CD14-positive monocyte (primary cell): ENCODE results near the gene DENND1A. TPM values are rescaled to one million over a fixed set of nuclear protein-coding genes. Genes with fewer than 3 reads are reported as not detected.

ENCODE experiments used
- DNase-seq, 3 donors: peaks; one replicate each; pipeline ENCODE4 v3.0.0-alpha.2; 2011 to 2022
- H2AFZ ChIP-seq: 2 replicates; pipeline ENCODE4 v1.6.0; 2012; ENCODE audit warnings: mild to moderate bottlenecking, low read depth, low read length, inconsistent platforms; ENCODE audit not compliant: insufficient read depth, poor library complexity, severe bottlenecking
- H3K27ac ChIP-seq, 2 donors: 1 replicate in 1 of 2; 2 replicates in 1 of 2; pipeline ENCODE4 v1.5.1; 2012 to 2013; ENCODE audit warnings: low read length in 2 of 2, control low read depth in 1 of 2, inconsistent platforms in 1 of 2, low read depth in 1 of 2, mild to moderate bottlenecking in 1 of 2
- H3K27me3 ChIP-seq, 2 donors: one replicate each; pipeline versions ENCODE4 v1.6.0 to v1.6.1; 2011 to 2013; ENCODE audit warnings: low read length in 2 of 2; ENCODE audit not compliant: control insufficient read depth in 2 of 2, insufficient read depth in 2 of 2
- H3K36me3 ChIP-seq, 2 donors: replicated peaks in 1 of 2; 1 replicate in 1 of 2; 2 replicates in 1 of 2; pipeline versions ENCODE4 v1.5.1 to v1.6.1; 2012 to 2013; ENCODE audit warnings: low read length in 2 of 2, control low read depth in 1 of 2, inconsistent platforms in 1 of 2, mild to moderate bottlenecking in 1 of 2; ENCODE audit not compliant: insufficient read depth in 2 of 2, control insufficient read depth in 1 of 2
- H3K4me1 ChIP-seq, 2 donors: 1 replicate in 1 of 2; 2 replicates in 1 of 2; pipeline versions ENCODE4 v1.5.1 to v1.6.1; 2012 to 2013; ENCODE audit warnings: low read length in 2 of 2, control low read depth in 1 of 2, inconsistent platforms in 1 of 2, mild to moderate bottlenecking in 1 of 2, moderate library complexity in 1 of 2; ENCODE audit not compliant: insufficient read depth in 2 of 2, control insufficient read depth in 1 of 2
- H3K4me2 ChIP-seq: replicated peaks from 2 replicates; pipeline ENCODE3; 2012; ENCODE audit warnings: low read length, moderate library complexity, mild to moderate bottlenecking; ENCODE audit not compliant: poor library complexity, severe bottlenecking; ENCODE audit errors: extremely low read depth
- H3K4me3 ChIP-seq, 3 experiments: fragments of 200-600 bp in 1 of 3; sonication (generic) in 1 of 3; replicated peaks in 1 of 3; 1 replicate in 2 of 3; 2 replicates in 1 of 3; pipeline ENCODE4 v1.5.1; 2011 to 2013; ENCODE audit warnings: low read length in 3 of 3, mild to moderate bottlenecking in 3 of 3, control low read depth in 2 of 3, low read depth in 2 of 3, inconsistent platforms in 1 of 3, moderate library complexity in 1 of 3
- H3K79me2 ChIP-seq: 2 replicates; pipeline ENCODE4 v1.6.0; 2012; ENCODE audit warnings: mild to moderate bottlenecking, control low read depth, inconsistent platforms, low read length, moderate library complexity; ENCODE audit not compliant: insufficient read depth
- H3K9ac ChIP-seq: 2 replicates; pipeline ENCODE4 v1.6.0; 2017; ENCODE audit warnings: low read length, mild to moderate bottlenecking; ENCODE audit not compliant: insufficient read depth, poor library complexity, severe bottlenecking
- H3K9me3 ChIP-seq, 2 donors: replicated peaks in 1 of 2; 1 replicate in 1 of 2; 2 replicates in 1 of 2; pipeline versions ENCODE4 v1.5.1 to v1.6.1; 2012 to 2013; ENCODE audit warnings: low read length in 2 of 2, control low read depth in 1 of 2; ENCODE audit not compliant: control insufficient read depth in 1 of 2, insufficient read depth in 1 of 2
- H4K20me1 ChIP-seq: 2 replicates; pipeline ENCODE4 v1.6.0; 2012; ENCODE audit warnings: mild to moderate bottlenecking, low read length, control low read depth, moderate library complexity; ENCODE audit not compliant: insufficient read depth
- H3K27ac Mint-ChIP-seq, 7 donors: one replicate each; pipeline ENCODE4 v1.8.0; 2020; ENCODE audit warnings: mild to moderate bottlenecking in 7 of 7, mixed read lengths in 7 of 7, moderate library complexity in 6 of 7, inconsistent platforms in 2 of 7
- H3K27me3 Mint-ChIP-seq, 3 donors: one replicate each; pipeline ENCODE4 v1.8.0; 2021 to 2022; ENCODE audit warnings: low read depth in 3 of 3, mild to moderate bottlenecking in 3 of 3, mixed read lengths in 3 of 3, moderate library complexity in 3 of 3, inconsistent platforms in 1 of 3
- H3K36me3 Mint-ChIP-seq, 2 donors: one replicate each; pipeline ENCODE4 v1.8.0; 2020; ENCODE audit warnings: mixed read lengths in 2 of 2, inconsistent platforms in 1 of 2, mild to moderate bottlenecking in 1 of 2
- H3K4me1 Mint-ChIP-seq: one replicate; pipeline ENCODE4 v1.8.0; 2020; ENCODE audit warnings: mild to moderate bottlenecking, mixed read lengths
- H3K4me3 Mint-ChIP-seq, 2 donors: one replicate each; pipeline ENCODE4 v1.8.0; 2020; ENCODE audit warnings: mild to moderate bottlenecking in 2 of 2, mixed read lengths in 2 of 2, moderate library complexity in 1 of 2
- H3K9me3 Mint-ChIP-seq, 7 donors: one replicate each; pipeline ENCODE4 v1.8.0; 2020 to 2022; ENCODE audit warnings: mixed read lengths in 7 of 7, mild to moderate bottlenecking in 6 of 7, moderate library complexity in 6 of 7, inconsistent platforms in 2 of 7
- WGBS: methylation state at CpG from one replicate; pipeline ENCODE4 v1.1.5; 2013; ENCODE audit warnings: missing lambda C conversion rate; ENCODE audit not compliant: insufficient coverage; 5-methylcytosine and 5-hydroxymethylcytosine counted together
- intact Hi-C, 2 donors: fragments of 100-400 bp; cut with micrococcal nuclease; formaldehyde crosslinking; loops; one replicate each; pipeline versions ENCODE4 v1.15.0 to v1.15.1; 2023
- polyA plus RNA-seq, 3 donors: library from polyadenylated mRNA; depleted of rRNA in 1 of 3; unstranded in 2 of 3; stranded (reverse) in 1 of 3; fragments of 300-500 nt in 2 of 3; fragments of >200 nt in 1 of 3; fragmentation: Illumina TruSeq in 2 of 3; gene quantifications; 1 replicate in 2 of 3; 2 replicates in 1 of 3; pipeline ENCODE4 v1.2.3, GENCODE V29; 2012 to 2021
- TF ChIP-seq, protein P1 (sequence below): fragments of 200-600 bp; IDR thresholded peaks from one replicate; pipeline ENCODE4 v1.8.0; 2022; ENCODE audit warnings: antibody characterized with exemption, mild to moderate bottlenecking

The DENND1A gene
- polyA plus RNA-seq, 3 donors: 24.8 to 73.0 (median 29.4) TPM

DNA sequence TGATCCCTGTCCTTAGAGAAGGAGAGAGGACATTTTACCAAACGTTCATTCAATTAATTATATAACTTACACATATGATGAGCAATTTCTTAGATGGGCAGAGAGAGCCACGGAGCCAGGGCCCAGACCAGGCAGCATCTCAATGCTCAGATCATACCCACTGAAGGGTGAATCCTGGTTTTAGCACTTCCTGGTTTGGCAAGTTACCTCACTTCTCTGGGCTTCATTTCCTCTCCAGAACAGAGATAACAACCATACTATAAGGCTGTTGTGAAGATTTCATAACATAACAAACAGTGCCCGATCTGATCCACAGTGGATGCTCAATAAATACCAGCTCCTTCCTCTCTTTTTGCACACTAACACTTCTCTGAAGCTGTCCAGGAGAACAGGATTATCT lies 271.1 kb downstream of the DENND1A start:
- H4K20me1 ChIP-seq: peaks cover 74% of the 10 kb centered on the region
- peaks cover 8% of the 10 kb centered on the region in 2 donors for H3K4me1 ChIP-seq
- Mint-ChIP-seq H3K9me3 (peaks cover 0 to 14% (median 8%) of the 10 kb centered on the region in 7 donors), H3K27me3 (no peaks in the 10 kb centered on the region), H3K27ac (no peak overlapping the region), H3K4me1 (peaks cover 28% of the 10 kb centered on the region), H3K4me3 (no peak overlapping the region), H3K36me3 (peaks cover 60 to 74% of the 10 kb centered on the region in 2 donors)
- no peaks in the 10 kb centered on the region for H3K27me3 ChIP-seq
- no peak overlapping the region for H3K9ac ChIP-seq
- intact Hi-C loops: no loop called here
- H3K27ac ChIP-seq: no peak overlapping the region
- no peak overlapping the region for H3K4me3 ChIP-seq
- no peaks in the 10 kb centered on the region for H3K79me2 ChIP-seq
- peaks cover 18 to 81% of the 10 kb centered on the region in 2 donors for H3K36me3 ChIP-seq
- 88% methylated on average over 1 of the region's 3 CpGs for WGBS
- H2AFZ ChIP-seq: no peak overlapping the region
- TF ChIP-seq, protein P1, sequence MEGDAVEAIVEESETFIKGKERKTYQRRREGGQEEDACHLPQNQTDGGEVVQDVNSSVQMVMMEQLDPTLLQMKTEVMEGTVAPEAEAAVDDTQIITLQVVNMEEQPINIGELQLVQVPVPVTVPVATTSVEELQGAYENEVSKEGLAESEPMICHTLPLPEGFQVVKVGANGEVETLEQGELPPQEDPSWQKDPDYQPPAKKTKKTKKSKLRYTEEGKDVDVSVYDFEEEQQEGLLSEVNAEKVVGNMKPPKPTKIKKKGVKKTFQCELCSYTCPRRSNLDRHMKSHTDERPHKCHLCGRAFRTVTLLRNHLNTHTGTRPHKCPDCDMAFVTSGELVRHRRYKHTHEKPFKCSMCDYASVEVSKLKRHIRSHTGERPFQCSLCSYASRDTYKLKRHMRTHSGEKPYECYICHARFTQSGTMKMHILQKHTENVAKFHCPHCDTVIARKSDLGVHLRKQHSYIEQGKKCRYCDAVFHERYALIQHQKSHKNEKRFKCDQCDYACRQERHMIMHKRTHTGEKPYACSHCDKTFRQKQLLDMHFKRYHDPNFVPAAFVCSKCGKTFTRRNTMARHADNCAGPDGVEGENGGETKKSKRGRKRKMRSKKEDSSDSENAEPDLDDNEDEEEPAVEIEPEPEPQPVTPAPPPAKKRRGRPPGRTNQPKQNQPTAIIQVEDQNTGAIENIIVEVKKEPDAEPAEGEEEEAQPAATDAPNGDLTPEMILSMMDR: no peak
- no peak overlapping the region for H3K4me2 ChIP-seq
- DNase-seq: no peak
- no peaks in the 10 kb centered on the region for H3K9me3 ChIP-seq

DNA sequence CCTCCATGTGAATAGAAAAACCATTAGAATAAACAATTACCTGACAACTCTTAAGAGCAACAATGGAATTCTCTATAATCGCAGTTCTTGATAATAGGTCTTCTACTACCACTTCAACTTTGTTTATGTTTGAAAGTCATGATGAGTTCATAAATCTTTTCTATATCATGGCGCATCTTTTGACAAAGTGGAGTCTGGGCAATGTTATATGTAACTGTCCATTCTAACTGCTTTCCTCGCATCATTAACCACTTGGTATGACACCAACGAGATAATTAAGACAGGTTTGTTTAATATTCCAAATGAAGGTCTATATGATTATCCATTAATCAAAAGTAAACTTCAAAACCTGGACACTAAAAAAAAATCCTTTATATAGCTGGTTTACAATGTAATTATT lies 272.0 kb downstream of the DENND1A start:
- Mint-ChIP-seq H3K4me3 (no peak overlapping the region), H3K36me3 (peaks cover 62 to 76% of the 10 kb centered on the region in 2 donors), H3K9me3 (peaks cover 0 to 14% (median 8%) of the 10 kb centered on the region in 7 donors), H3K27ac (no peak overlapping the region), H3K27me3 (no peaks in the 10 kb centered on the region), H3K4me1 (peaks cover 27% of the 10 kb centered on the region)
- WGBS: no CpG with 5 or more reads among the region's 4 CpGs
- Histone ChIP-seq H3K4me1 (peaks cover 8% of the 10 kb centered on the region in 2 donors), H3K27ac (no peak overlapping the region), H2AFZ (no peak overlapping the region), H3K9me3 (no peaks in the 10 kb centered on the region), H3K4me2 (no peak overlapping the region), H3K79me2 (no peaks in the 10 kb centered on the region), H3K27me3 (no peaks in the 10 kb centered on the region), H3K9ac (no peak overlapping the region), H4K20me1 (peaks cover 72% of the 10 kb centered on the region), H3K36me3 (peaks cover 22 to 86% of the 10 kb centered on the region in 2 donors), H3K4me3 (no peak overlapping the region)
- intact Hi-C loops: no loop called here
- TF ChIP-seq, protein P1: no peak
- no peak for DNase-seq
